GM10248 (cell line): ENCODE measurements around the gene APLP1.
"Not testable (repeated sequence)": the region's sequence is repeated elsewhere in the genome, so short reads cannot be mapped to it uniquely, and the experiment has no call there.

Experiments used
- CTCF ChIA-PET: fragments of 300-600 bp; sonication (Branson Sonifier 250); formaldehyde crosslinking; extraction: SDS; loops from one replicate; lab custom pipeline; 2021; ENCODE audit warnings: antibody characterized with exemption; lab: Yijun Ruan, JAX
- POLR2A ChIA-PET: fragments of 350-650 bp; sonication (Branson Sonifier 250); formaldehyde crosslinking; extraction: SDS; loops from one replicate; lab custom pipeline; 2020; ENCODE audit warnings: antibody characterized with exemption; lab: Yijun Ruan, JAX
- DNase-seq: peaks from one replicate; pipeline ENCODE4 v3.0.0; 2012; ENCODE audit errors: extremely low spot score
- CTCF ChIP-seq: IDR thresholded peaks from 2 replicates; pipeline ENCODE4 v1.5.1; 2012; ENCODE audit warnings: mild to moderate bottlenecking, low read depth; ENCODE audit errors: extremely low read depth, missing control alignments, control extremely low read depth

The APLP1 gene

GRCh38 chr19:35868823-35869326 lies 501 bp downstream of the APLP1 start:
- ChIA-PET POLR2A (interaction anchor here (0.6 to 0.8 kb wide), 3 partner anchors 12 to 165 kb away, joined by 3 to 9 read pairs (median 4); no protein-coding TSS in a partner anchor), CTCF (interaction anchor here (0.8 to 3.0 kb wide), 8 partner anchors 11 to 179 kb away, joined by 3 to 15 read pairs (median 4); no protein-coding TSS in a partner anchor)
- TF ChIP-seq CTCF, result no peak
- DNase-seq, result no peak

GRCh38 chr19:35869327-35870123 lies 1.2 kb downstream of the APLP1 start:
- ChIA-PET CTCF (interaction anchor here (0.8 to 3.0 kb wide), 7 partner anchors 11 to 180 kb away, joined by 3 to 15 read pairs (median 4); no protein-coding TSS in a partner anchor), POLR2A (interaction anchor here (0.6 to 1.3 kb wide), 2 partner anchors 10 to 11 kb away, joined by 3 to 7 read pairs; no protein-coding TSS in a partner anchor)
- DNase-seq, result peak; percentile 86
- no peak for TF ChIP-seq CTCF

GRCh38 chr19:35870124-35870736 lies 1.9 kb downstream of the APLP1 start:
- CTCF ChIA-PET, result interaction anchor here (0.8 to 3.0 kb wide), 6 partner anchors 10 to 77 kb away, joined by 3 to 15 read pairs (median 4); no protein-coding TSS in a partner anchor
- DNase-seq, result not testable (repeated sequence)
- POLR2A ChIA-PET, result interaction anchor here (1.3 kb wide), 1 partner anchor 9 kb away, joined by 7 read pairs; no protein-coding TSS in a partner anchor

- TF ChIP-seq CTCF, result no peak
- no peak for DNase-seq
- CTCF ChIA-PET, result interaction anchor here (1.0 to 3.0 kb wide), 5 partner anchors 9 to 76 kb away, joined by 3 to 15 read pairs (median 4); no protein-coding TSS in a partner anchor
- POLR2A ChIA-PET, result no interaction called here
Measured at GRCh38 chr19:35870798-35871197, 2.4 kb downstream of the APLP1 start.

- no peak for DNase-seq
- no peak for TF ChIP-seq CTCF
- POLR2A ChIA-PET, result no interaction called here
- CTCF ChIA-PET, result no interaction called here
Measured at GRCh38 chr19:35871611-35872010, 3.2 kb downstream of the APLP1 start.

- CTCF ChIA-PET, result no interaction called here
- no peak for DNase-seq
- no peak for TF ChIP-seq CTCF
- POLR2A ChIA-PET, result no interaction called here
Measured at GRCh38 chr19:35872180-35872579, 3.8 kb downstream of the APLP1 start.
